NCI-H2081 treated with DMSO at 0.1 percent for 48 hours (cell line): ENCODE measurements around the gene TREH.
"Not testable (repeated sequence)": the region's sequence is repeated elsewhere in the genome, so short reads cannot be mapped to it uniquely, and the experiment has no call there.

Experiments
- DNase-seq: peaks from one replicate; lab custom pipeline; 2025; lab: John Stamatoyannopoulos, UW

TREH gene, protein sequence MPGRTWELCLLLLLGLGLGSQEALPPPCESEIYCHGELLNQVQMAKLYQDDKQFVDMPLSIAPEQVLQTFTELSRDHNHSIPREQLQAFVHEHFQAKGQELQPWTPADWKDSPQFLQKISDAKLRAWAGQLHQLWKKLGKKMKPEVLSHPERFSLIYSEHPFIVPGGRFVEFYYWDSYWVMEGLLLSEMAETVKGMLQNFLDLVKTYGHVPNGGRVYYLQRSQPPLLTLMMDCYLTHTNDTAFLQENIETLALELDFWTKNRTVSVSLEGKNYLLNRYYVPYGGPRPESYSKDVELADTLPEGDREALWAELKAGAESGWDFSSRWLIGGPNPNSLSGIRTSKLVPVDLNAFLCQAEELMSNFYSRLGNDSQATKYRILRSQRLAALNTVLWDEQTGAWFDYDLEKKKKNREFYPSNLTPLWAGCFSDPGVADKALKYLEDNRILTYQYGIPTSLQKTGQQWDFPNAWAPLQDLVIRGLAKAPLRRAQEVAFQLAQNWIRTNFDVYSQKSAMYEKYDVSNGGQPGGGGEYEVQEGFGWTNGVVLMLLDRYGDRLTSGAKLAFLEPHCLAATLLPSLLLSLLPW

DNA sequence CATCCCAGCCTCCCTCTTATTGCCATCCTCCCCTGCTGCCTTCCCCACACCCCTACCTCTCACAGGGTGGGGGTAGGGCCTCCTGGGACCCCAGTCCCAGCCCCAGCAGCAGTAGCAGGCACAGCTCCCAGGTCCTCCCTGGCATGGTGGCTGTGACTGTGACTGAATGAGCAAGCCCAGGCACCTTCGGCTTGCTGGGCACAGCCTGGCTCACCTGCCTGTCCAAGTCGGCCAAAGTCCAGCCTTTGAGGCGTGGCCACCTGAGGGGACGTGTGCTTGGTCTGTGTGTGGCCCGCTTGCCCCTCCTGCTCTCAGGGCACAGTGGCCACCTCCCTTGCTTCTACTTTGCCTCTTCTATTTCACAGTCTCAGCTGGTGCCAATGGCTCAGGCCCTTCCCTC, at the start of gene TREH:
TSS of gene TREH (minus strand) at position 168 of the 400 bp plus-strand sequence. CDS start at position 145, 23 bp downstream.
- DNase-seq: no peak

DNA sequence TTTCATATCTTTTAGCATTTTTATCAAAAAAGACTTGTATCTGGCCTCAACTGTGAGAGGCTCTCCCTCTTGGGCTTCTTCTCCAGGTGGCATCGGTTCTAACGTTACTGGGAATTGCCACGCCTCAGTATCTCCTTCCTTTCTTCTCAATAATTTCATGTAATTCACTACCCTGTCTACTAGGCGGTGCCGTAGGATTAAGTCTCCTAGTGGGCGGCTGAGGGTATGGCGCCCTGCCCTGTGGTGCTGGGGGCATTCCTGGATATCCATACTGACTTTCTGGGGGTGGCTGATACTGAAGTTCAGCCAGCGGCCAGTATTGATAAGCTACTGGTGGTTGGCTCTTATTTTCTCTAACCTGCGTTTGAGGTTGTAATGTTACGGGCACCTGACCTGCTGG, 48.7 kb upstream of the TREH start:
- not testable (repeated sequence) for DNase-seq

DNA sequence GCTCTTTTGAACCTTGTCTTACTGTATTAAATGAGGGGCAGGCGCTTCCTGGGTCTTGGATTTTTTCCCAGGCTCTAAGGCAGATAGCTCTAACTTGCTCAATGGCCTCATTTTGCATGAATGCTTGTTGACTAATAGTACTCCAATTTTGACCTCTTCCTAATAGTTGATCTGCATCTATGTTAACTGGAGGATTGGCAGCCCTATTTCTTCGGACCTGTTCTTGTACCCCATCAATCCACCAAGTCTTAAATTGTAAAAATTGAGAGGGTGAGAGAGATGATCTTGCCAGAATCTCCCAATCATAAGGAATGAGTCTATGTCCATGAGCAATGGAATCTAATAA, 48.2 kb upstream of the TREH start:
- DNase-seq: not testable (repeated sequence)

DNA sequence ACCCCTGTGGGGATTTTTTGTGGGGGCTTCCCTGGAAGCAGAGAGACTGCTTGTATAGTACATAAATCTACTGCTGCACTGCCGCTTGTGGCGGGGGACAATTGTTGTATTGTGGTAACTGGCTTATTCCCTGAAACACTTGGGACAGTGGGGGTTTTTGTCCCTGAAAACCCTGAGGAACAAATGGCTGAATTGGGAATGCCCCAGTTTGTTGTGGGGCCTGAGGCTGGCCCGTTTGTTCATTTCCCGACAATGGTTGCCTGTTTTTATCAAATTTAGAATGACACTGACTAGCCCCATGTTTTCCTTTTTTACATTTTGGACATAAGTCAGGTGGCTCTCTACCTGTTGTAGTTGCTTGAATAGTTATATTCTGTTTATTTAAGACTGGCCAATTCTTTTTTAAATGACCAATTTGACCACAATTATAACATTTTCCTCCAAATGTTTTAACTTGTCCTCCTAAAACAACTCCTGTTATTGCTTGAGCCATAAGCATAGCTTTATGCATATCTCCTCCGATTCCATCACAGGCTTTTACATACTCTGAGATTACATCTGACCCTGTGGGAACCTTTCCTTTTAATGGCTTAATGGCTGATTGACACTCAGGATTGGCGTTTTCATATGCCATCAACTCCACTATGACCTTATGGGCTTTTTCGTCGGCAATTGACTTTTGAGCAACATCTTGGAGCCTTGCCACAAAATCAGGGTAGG, 47.7 kb upstream of the TREH start:
- not testable (repeated sequence) for DNase-seq

DNA sequence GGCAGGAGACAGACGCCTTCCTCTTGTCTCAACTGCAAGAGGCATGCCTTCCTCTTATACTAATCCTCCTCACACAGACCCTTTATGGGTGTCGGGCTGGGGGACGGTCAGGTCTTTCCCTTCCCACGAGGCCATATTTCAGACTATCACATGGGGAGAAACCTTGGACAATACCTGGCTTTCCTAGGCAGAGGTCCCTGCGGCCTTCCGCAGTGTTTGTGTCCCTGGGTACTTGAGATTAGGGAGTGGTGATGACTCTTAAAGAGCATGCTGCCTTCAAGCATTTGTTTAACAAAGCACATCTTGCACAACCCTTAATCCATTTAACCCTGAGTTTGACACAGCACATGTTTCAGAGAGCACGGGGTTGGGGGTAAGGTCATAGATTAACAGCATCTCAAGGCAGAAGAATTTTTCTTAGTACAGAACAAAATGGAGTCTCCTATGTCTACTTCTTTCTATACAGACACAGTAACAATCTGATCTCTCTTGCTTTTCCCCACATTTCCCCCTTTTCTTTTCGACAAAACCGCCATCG, 42.1 kb upstream of the TREH start:
- not testable (repeated sequence) for DNase-seq

DNA sequence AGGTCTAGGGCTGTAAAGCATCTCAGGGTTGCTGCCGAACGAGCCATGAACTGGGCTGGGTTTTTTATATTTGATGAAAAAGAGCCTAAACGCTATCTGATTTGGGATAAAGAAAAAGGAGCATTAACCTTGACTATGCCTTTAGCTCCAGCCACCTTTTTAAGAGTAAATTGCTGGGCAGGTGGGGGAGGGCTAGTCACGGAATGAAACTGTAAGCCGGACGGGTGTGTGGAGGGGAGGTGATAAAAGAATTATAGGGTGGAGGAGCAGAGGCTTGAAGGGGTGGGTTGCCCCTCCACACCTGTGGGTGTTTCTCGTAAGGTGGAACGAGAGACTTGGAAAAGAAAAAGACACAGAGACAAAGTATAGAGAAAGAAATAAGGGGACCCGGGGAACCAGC, 41.3 kb upstream of the TREH start:
- DNase-seq: not testable (repeated sequence)

DNA sequence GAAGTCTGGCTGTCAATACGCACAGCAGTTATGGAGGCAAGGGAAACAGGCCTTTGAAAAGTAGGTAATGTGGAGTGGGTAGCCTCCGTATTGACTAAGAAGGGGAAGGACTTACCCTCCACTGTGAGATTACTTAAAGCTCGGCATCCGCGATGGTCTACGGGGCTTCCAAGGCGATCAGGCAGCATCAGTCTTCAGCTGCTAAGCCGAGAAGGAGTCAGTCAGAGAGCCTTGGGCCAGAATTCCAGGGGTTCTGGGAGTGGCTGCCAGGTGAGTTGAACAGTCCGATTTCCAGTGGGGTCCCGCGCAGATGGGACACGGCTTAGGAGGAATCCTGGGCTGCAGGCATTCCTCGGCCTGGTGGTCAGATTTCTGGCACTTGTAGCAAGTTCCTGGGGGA, 40.6 kb upstream of the TREH start:
- not testable (repeated sequence) for DNase-seq

DNA sequence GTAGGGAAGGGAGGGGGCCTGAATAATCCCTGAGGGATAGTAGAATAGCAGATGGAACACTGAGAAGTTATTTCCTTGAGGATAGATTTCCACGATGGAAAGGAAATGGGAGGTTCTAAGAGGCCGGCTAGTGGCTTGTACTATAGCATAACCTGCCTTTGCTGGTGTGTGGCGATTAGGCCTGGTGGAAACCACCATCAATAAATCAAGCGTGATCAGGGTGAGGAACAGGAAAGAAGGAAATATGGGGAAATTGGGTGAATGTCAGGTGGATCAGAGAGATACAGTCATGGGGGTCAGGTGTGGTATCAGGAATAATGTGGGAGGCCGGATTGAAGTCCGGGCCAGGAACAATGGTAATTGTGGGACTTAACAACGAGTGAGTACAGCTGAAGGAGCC, 39.1 kb upstream of the TREH start:
- DNase-seq: not testable (repeated sequence)

DNA sequence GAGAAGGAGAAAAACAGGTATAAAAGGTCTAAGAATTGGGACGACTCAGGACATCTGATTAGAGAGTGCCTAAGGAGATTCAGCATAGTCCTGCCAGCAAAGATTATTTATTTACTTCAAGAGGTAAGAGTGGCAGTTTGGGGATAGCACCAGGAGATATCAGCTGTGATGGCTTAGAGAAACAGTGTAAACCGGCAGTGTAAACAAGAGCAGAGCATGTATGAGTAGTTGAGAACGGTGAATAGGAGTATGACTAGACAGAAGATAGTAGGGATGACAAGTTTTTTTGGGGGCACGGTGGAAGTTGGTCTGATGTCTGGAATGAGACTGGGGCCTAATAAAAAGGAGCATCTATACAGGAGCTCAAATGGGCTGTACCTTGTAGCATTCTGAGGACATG, 38.3 kb upstream of the TREH start:
- not testable (repeated sequence) for DNase-seq

DNA sequence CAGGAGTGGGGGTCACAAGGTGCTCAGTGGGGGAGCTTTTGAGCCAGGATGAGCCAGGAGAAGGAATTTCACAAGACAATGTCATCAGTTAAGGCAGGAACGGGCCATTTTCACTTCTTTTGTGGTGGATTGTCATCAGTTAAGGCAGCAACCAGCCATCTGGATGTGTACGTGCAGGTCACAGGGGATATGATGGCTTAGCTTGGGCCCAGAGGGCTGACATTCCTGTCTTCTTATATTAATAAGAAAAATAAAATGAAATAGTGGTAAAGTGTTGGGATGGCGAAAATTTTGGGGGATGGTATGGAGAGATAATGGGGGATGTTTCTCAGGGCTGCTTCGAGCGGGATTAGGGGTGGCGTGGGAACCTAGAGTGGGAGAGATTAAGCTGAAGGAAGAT, 37.8 kb upstream of the TREH start:
- not testable (repeated sequence) for DNase-seq

DNA sequence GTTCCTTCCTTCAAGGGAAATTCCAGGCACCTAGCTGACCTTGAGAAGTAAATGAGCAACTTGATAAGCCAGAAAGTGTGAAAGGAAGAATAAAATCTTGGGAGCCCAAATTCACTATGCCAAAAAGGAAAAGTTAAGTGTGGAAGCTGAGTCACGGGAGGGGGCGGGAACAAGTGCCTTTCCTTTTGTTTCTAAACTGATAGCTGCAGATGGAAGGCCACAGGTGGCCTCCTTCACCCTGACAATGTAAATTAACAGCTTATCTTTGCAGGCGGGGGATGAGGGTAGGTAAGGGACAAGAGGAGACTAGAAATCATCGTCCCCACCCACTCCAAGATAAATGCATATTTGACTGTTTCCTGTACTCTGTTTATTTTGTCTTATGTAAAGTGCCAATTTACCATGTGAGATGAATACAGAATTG, 36.4 kb upstream of the TREH start:
- no peak for DNase-seq

DNA sequence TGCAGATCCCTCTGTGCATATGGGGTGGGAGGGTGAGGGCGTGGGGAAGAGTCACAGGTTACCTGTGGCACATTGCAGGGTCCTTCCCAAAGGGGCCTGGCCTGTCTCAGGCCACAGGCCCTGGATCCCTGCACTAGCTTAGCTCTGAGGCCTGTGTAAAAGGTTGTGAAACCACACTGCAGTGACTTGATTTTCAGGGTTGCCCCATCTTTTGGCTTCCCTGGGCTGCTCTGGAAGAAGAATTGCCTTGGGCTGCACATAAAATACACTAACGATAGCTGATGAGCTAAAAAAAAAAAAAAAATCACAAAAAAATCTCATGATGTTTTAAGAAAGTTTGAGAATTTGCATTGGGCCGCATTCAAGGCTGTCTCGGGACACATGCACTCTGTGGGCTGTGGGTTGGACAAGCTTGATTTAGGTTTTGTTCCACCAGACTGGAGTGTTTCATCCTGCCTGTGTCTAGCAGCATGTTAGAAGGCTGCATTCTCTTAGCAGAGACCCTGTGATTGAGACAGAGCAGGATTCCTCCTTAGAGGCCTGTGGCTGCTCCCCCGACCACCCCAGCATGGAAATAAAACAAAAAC, 35.9 kb upstream of the TREH start:
- DNase-seq: no peak

DNA sequence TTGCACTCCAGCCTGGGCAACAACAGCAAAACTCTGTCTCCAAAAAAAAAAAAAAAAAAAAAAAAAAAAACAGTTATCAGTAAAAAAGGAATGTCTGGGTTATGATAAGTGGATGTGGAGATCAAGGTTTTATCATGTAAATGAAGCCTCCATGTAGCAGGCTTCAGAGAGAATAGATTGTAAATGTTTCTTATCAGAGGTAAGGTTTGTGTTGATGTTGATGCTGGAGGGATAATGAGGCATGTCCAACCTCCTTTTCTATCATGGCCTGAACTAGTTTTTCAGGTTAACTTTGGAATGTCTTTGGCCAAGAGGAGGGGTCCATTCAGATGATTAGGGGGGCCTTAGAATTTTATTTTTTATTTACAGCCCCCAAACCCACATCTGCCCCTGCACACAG, 35.4 kb upstream of the TREH start:
- DNase-seq: no peak

DNA sequence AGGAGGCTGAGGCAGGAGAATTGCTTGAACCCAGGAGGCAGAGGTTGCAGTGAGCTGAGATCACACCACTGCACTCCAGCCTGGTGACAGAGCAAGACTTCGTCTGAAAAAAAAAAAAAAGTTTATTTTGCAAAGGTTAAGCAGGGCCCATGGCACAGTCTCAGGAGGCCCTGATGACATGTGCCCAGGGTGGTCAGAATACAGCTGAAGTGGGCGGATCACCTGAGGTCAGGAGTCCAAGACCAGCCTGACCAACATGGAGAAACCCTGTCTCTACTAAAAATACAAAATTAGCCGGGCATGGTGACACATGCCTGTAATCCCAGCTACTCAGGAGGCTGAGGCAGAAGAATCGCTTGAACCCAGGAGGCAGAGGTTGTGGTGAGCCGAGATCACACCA, 35.0 kb upstream of the TREH start:
- not testable (repeated sequence) for DNase-seq

DNA sequence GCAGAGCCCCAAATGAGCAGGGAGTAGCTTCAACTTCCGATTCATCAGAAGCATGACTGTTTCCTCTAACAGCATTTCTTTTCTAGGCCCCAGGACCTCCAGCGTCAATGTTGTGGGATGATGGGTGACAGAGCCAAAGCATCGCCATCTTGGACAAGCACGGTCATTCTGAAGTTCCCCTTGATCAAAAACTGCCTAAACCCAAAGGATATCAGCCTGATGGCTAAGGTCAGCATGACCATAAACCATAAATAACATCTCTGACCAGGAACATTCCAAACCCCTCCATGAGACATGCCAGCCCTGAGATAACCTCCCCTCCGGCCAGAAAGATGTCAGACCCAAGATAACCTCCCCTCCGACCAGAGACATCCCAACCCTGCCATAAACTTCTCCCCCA, 28.8 kb upstream of the TREH start:
- no peak for DNase-seq

DNA sequence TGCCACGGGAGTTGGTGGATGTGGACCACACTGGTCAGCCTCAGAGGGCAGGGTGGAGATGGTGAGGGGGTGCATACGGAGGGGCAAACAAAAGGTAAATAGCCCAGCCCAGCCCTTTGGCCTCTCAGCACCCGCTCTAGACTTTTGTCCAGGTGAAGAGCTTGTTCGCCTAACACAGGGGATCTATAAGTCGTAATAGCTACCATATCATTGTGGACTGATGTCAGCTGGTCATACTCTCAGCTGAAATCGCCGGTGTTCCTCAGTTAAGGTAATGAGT, 27.0 kb upstream of the TREH start:
- DNase-seq: no peak

DNA sequence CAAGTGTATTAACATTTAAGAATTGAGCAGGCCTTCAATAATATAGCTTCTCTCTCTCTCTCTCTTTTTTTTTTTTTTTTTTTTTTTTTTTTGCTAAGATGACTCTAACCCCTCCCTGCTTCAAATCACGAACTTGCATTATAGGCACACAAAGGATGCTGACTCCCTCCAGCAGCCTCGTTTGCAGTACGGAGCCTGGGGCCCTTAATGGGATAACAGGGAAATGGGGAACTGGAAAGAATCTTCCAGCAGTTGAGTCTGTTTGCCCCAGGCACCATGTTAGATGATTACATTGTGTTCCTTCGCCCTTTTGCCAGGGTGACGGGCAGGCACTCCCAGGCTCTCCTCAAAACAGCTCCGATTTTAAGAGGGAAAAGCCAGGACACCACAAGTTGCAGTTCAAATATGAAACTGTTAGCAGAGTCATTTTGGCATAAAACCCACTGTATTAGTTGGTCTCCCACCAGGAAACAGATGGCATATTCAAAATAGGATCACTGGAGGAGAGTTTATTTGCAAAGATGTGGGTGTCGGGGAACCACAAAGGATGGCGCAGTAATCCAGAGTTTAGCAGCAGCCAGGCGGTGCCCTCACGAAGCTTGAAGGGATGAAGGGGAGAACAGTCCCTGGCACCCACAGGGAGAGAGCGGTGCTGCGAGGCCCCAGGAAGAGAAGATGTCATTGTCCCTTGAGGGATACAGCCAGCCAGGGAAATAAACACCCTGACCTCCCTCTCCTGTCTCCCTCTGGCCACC, 26.5 kb upstream of the TREH start:
- no peak for DNase-seq

DNA sequence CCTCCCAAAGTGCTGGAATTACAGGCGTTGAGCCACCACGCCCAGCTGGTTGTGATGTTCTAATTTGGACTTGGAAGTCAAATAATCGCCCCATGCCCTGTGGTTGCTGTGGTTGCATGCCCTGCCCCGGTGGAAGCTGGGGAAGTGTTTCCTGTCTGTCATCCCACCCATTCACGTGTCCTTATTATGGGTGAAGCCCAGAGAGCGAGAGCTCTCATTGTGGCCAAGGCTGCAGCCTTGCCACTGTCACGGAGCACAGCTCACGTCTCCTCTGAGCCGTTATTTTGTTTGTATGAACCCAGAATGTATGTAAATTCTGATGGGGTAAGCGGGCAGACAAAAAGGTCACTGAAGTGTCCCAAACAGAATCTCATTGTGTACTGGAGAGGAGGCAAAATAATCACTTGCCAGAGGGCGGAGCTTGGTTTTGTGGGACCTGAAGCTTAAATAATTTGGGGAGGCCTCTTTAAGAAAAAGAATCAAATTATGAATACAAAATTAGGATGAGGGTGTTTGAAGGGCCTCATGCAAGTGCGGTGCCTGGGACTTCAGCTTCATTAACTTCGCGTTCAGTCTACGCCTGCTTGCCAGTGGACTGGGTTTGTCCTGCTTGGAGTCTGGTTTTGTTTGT, 25.8 kb upstream of the TREH start:
- no peak for DNase-seq

DNA sequence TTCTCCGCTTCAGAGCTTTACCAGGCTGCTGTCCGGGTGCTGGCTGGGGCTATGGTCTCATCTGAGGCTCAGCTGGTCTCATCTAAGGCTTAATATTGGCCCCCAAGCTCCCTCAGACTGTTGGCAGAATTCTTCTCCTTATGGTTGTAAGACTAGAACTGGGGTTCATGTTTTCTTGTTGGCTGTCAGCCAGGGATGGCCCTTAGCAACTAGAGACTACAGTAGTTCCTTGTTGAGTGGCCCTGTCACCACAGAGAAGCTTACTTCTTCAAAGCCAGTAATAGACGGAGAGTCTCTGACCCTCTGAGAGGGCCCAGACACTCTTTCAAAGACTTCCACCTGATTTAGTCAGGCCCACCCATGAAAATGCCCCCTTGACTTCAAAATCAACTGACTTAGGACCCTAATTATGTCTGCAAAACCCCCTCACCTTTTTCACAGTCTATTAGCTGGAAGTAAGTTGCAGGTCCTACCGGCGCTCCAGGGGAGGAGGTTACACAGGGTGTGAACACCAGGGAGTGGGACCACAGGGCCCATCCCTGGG, 24.2 kb upstream of the TREH start:
- no peak for DNase-seq

DNA sequence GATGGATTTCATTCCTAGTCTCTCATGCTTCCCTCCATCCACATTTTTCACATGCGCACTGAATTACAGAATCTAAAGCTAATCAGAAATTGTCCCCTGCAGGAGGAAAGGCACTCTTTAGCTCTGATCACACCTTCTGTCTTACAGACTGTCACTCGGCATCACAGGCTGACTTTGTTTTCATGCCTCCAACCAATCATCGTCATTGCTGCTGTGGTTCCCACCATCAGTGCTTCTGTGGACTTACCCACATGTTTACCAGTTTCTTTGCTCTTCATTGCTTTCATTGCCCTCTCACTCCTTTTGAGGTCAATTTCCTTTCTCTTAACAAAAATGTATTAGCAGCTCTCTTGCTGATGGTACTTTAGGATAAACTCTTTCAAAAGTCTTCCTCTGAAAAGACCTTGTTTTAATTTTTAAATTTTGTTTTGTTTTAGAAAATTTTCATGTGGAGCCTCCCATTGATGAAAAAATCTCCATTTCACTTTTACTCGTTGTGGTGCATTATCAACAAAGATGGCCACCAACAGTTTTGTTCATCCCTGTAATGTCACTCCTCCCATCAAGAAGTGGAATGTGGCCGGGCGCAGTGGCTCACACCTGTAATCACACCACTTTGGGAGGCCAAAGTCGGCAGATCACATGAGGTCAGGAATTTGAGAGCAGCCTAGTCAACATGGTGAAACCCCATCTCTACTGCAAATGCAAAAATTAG, 20.2 kb upstream of the TREH start:
- DNase-seq: no peak

DNA sequence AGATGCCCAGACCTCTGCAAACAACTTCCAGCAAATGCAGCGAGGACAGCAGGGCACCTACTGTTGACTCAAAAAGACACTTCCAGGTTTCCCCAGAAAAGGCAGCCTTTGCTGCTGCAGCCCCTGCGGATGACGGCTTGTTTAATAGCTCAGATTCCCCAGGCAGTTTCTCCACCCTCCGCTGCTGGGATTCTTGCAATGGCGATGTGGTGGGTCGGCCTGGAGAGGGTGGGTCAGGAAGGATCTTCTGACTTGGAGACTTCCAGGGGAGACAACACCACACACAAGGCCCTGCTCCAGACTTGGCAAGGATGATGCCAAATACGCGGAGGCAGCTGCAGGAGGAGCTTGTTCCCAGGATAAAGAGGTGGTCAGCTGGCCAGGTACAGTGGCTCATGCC, 17.9 kb upstream of the TREH start:
- no peak for DNase-seq
